ENCODE results near the gene HACD2. TPM values are rescaled to one million over a fixed set of nuclear protein-coding genes. Genes with fewer than 3 reads are reported as not detected.

The HACD2 gene
- polyA plus RNA-seq, 2 donors, result 12.0 to 17.1 TPM

- WGBS, 2 donors, result 18 to 19% methylated on average over 85 to 110 of the region's 110 CpGs
- peak overlapping the region; percentile 62 to 72 for H3K27ac ChIP-seq (ENCODE audit: low read depth in 2 of 2, low read length in 1 of 2)
Measured at GRCh38 chr3:123447749-123448517, 136.9 kb downstream of the HACD2 start.

DNA sequence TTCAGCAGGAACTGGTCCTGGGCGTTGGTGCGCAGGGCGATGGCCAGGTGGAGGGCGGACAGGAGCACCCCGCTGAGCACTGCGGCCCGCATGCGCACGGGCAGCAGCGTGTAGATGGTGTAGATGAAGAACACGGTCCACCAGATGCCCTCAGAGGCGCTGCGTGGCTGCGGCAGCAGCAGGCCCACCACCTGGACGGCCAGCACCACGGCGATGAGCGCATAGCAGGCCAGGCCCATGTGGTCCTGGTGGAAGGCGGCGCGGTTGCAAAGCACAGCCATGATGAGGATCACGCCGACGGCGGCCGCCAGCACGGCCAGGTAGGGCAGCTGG lies 137.5 kb downstream of the HACD2 start:
- 82 to 90% methylated on average over 21 to 27 of the region's 27 CpGs for WGBS, 2 donors
- peak overlapping the region; percentile 34 to 57 for H3K4me3 ChIP-seq (ENCODE audit: low read depth in 1 of 2, low read length in 2 of 2)
- peaks cover 0 to 9% of the 10 kb centered on the region in 2 donors for H3K27me3 ChIP-seq (ENCODE audit: control insufficient read depth in 1 of 2, insufficient read depth in 2 of 2, low read length in 2 of 2)
- H3K27ac ChIP-seq (ENCODE audit: low read depth in 2 of 2, low read length in 1 of 2), result peak overlapping the region; percentile 30 to 58
- H3K9me3 ChIP-seq (ENCODE audit: control insufficient read depth in 2 of 2, insufficient read depth in 1 of 2, low read depth in 1 of 2, low read length in 1 of 2), result no peaks in the 10 kb centered on the region
- no peaks in the 10 kb centered on the region for H3K36me3 ChIP-seq (ENCODE audit: control insufficient read depth in 2 of 2, insufficient read depth in 2 of 2, low read length in 1 of 2)
- peaks cover 0 to 8% of the 10 kb centered on the region in 2 donors for H3K4me1 ChIP-seq (ENCODE audit: control insufficient read depth in 2 of 2, insufficient read depth in 2 of 2, low read length in 1 of 2)

More at GRCh38 chr3:123447749-123448517, 136.9 kb downstream of the HACD2 start:
- H3K4me3 ChIP-seq (ENCODE audit: low read depth in 1 of 2, low read length in 2 of 2), result peak overlapping the region; percentile 57 to 62
- peaks cover 0 to 8% of the 10 kb centered on the region in 2 donors for H3K4me1 ChIP-seq (ENCODE audit: control insufficient read depth in 2 of 2, insufficient read depth in 2 of 2, low read length in 1 of 2)
- peaks cover 0 to 9% of the 10 kb centered on the region in 2 donors for H3K27me3 ChIP-seq (ENCODE audit: control insufficient read depth in 1 of 2, insufficient read depth in 2 of 2, low read length in 2 of 2)
- no peaks in the 10 kb centered on the region for H3K9me3 ChIP-seq (ENCODE audit: control insufficient read depth in 2 of 2, insufficient read depth in 1 of 2, low read depth in 1 of 2, low read length in 1 of 2)
- H3K36me3 ChIP-seq (ENCODE audit: control insufficient read depth in 2 of 2, insufficient read depth in 2 of 2, low read length in 1 of 2), result no peaks in the 10 kb centered on the region

- Histone ChIP-seq H3K4me1 (ENCODE audit: control insufficient read depth in 2 of 2, insufficient read depth in 2 of 2, low read length in 1 of 2) (peaks cover 0 to 8% of the 10 kb centered on the region in 2 donors), H3K9me3 (ENCODE audit: control insufficient read depth in 2 of 2, insufficient read depth in 1 of 2, low read depth in 1 of 2, low read length in 1 of 2) (no peaks in the 10 kb centered on the region), H3K4me3 (ENCODE audit: low read depth in 1 of 2, low read length in 2 of 2) (peak overlapping the region in 1 of 2 donors; percentile 57), H3K36me3 (ENCODE audit: control insufficient read depth in 2 of 2, insufficient read depth in 2 of 2, low read length in 1 of 2) (no peaks in the 10 kb centered on the region), H3K27me3 (ENCODE audit: control insufficient read depth in 1 of 2, insufficient read depth in 2 of 2, low read length in 2 of 2) (peaks cover 0 to 9% of the 10 kb centered on the region in 2 donors), H3K27ac (ENCODE audit: low read depth in 2 of 2, low read length in 1 of 2) (peak overlapping the region; percentile 24 to 56)
- WGBS, 2 donors, result 78 to 88% methylated on average over 6 of the region's 6 CpGs
Measured at GRCh38 chr3:123446610-123447109, 138.2 kb downstream of the HACD2 start.

GRCh38 chr3:123446210-123446609 lies 138.6 kb downstream of the HACD2 start:
- Histone ChIP-seq H3K4me3 (ENCODE audit: low read depth in 1 of 2, low read length in 2 of 2) (peak overlapping the region; percentile 9 to 57), H3K27me3 (ENCODE audit: control insufficient read depth in 1 of 2, insufficient read depth in 2 of 2, low read length in 2 of 2) (peaks cover 0 to 9% of the 10 kb centered on the region in 2 donors), H3K4me1 (ENCODE audit: control insufficient read depth in 2 of 2, insufficient read depth in 2 of 2, low read length in 1 of 2) (peaks cover 0 to 8% of the 10 kb centered on the region in 2 donors), H3K9me3 (ENCODE audit: control insufficient read depth in 2 of 2, insufficient read depth in 1 of 2, low read depth in 1 of 2, low read length in 1 of 2) (no peaks in the 10 kb centered on the region), H3K27ac (ENCODE audit: low read depth in 2 of 2, low read length in 1 of 2) (peak overlapping the region; percentile 24 to 26), H3K36me3 (ENCODE audit: control insufficient read depth in 2 of 2, insufficient read depth in 2 of 2, low read length in 1 of 2) (no peaks in the 10 kb centered on the region)
- WGBS, 2 donors, result 70 to 76% methylated on average over 2 of the region's 2 CpGs

DNA sequence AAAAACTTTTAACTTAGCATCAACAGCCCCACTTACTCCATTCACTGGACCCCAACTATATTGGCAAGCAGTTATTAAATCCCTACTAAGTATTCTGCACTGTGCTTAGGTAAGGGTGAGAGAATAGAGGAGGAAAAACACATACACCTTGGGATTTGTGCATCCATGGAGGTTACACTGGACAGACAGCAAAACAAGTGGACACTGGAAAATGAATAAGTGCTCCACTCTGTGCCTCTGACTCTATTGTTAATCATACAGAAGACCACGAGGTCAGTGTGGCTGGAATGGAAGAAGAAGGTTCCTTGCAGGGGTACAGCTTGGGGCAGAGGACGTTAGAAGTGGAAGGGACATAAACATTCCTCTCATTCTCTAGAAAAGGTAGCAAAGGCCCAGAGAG lies 139.2 kb downstream of the HACD2 start:
- Histone ChIP-seq H3K4me3 (ENCODE audit: low read depth in 1 of 2, low read length in 2 of 2) (no peak overlapping the region), H3K36me3 (ENCODE audit: control insufficient read depth in 2 of 2, insufficient read depth in 2 of 2, low read length in 1 of 2) (no peaks in the 10 kb centered on the region), H3K4me1 (ENCODE audit: control insufficient read depth in 2 of 2, insufficient read depth in 2 of 2, low read length in 1 of 2) (peaks cover 0 to 8% of the 10 kb centered on the region in 2 donors), H3K9me3 (ENCODE audit: control insufficient read depth in 2 of 2, insufficient read depth in 1 of 2, low read depth in 1 of 2, low read length in 1 of 2) (no peaks in the 10 kb centered on the region), H3K27ac (ENCODE audit: low read depth in 2 of 2, low read length in 1 of 2) (peak overlapping the region; percentile 24 to 26), H3K27me3 (ENCODE audit: control insufficient read depth in 1 of 2, insufficient read depth in 2 of 2, low read length in 2 of 2) (peaks cover 0 to 9% of the 10 kb centered on the region in 2 donors)
- 42 to 55% methylated on average over 2 of the region's 2 CpGs for WGBS, 2 donors

DNA sequence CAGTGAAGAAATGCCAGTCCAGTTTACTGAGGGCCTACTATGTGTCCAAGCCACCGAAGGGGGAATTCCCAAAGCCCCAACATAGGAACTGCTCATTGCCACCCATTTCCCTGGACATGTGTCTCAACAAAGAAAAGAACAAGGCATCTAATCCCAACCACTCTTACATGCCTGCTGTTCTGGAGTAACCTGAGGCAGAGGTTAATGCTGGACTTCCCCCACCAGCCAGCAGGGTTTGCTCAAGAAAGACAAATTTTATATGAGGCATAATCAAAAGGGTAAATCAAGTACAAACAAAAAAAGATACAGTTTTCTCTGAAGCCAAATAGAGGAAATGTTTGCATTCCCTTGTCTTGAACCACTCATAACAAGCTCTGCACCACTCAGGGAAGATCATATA lies 140.1 kb downstream of the HACD2 start:
- H3K27ac ChIP-seq (ENCODE audit: low read depth in 2 of 2, low read length in 1 of 2), result peak overlapping the region in 1 of 2 donors; percentile 35
- H3K27me3 ChIP-seq (ENCODE audit: control insufficient read depth in 1 of 2, insufficient read depth in 2 of 2, low read length in 2 of 2), result peaks cover 0 to 4% of the 10 kb centered on the region in 2 donors
- H3K36me3 ChIP-seq (ENCODE audit: control insufficient read depth in 2 of 2, insufficient read depth in 2 of 2, low read length in 1 of 2), result no peaks in the 10 kb centered on the region
- no peak overlapping the region for H3K4me3 ChIP-seq (ENCODE audit: low read depth in 1 of 2, low read length in 2 of 2)
- H3K4me1 ChIP-seq (ENCODE audit: control insufficient read depth in 2 of 2, insufficient read depth in 2 of 2, low read length in 1 of 2), result peaks cover 0 to 7% of the 10 kb centered on the region in 2 donors
- 63 to 76% methylated on average over 1 of the region's 1 CpG for WGBS, 2 donors
- no peaks in the 10 kb centered on the region for H3K9me3 ChIP-seq (ENCODE audit: control insufficient read depth in 2 of 2, insufficient read depth in 1 of 2, low read depth in 1 of 2, low read length in 1 of 2)

DNA sequence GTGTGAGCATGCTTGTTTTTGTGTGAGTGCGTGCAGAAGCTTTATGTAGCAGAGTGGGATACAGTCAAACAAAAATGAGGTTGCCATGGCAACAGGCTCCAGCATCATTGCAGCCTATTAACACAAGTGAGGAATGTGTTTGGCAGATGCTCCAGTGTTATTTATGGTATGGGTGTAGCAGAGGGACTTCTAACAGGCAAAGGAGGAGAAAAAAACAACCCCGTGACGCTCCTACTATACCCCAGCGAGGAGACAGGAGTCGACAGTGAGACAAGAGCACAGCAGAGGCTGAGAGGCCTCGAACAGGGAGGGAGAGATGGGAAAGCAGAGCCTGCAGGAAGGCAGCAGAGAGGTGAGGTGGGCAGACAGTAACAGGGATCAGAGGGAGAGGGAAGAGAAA lies 140.8 kb downstream of the HACD2 start:
- Histone ChIP-seq H3K4me3 (ENCODE audit: low read depth in 1 of 2, low read length in 2 of 2) (no peak overlapping the region), H3K9me3 (ENCODE audit: control insufficient read depth in 2 of 2, insufficient read depth in 1 of 2, low read depth in 1 of 2, low read length in 1 of 2) (no peaks in the 10 kb centered on the region), H3K4me1 (ENCODE audit: control insufficient read depth in 2 of 2, insufficient read depth in 2 of 2, low read length in 1 of 2) (peaks cover 0 to 7% of the 10 kb centered on the region in 2 donors), H3K36me3 (ENCODE audit: control insufficient read depth in 2 of 2, insufficient read depth in 2 of 2, low read length in 1 of 2) (no peaks in the 10 kb centered on the region), H3K27ac (ENCODE audit: low read depth in 2 of 2, low read length in 1 of 2) (peak overlapping the region; percentile 35 to 38), H3K27me3 (ENCODE audit: control insufficient read depth in 1 of 2, insufficient read depth in 2 of 2, low read length in 2 of 2) (no peaks in the 10 kb centered on the region)
- 66 to 68% methylated on average over 6 of the region's 6 CpGs for WGBS, 2 donors

DNA sequence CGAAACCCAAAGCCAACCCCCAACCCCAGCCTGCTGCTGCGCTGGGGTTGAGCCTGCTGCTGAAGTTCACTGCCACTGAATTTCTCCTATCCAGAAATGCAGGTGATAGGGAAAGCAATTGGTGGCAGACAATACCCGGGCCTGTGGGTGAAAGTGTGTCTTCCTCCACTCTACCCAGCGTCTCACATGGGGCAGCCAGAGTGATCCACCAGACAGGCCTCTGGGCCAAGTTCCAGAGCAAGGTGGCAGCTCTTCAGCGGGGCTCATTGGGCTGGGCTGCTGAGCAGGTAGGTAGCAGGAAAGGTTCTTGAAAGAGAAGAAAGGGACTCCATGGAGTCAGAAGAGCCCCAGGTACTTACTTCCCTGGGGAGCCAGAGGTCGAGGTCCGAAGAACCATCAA lies 141.9 kb downstream of the HACD2 start:
- H3K27me3 ChIP-seq (ENCODE audit: control insufficient read depth in 1 of 2, insufficient read depth in 2 of 2, low read length in 2 of 2), result no peaks in the 10 kb centered on the region
- peaks cover 0 to 1% of the 10 kb centered on the region in 2 donors for H3K4me1 ChIP-seq (ENCODE audit: control insufficient read depth in 2 of 2, insufficient read depth in 2 of 2, low read length in 1 of 2)
- H3K27ac ChIP-seq (ENCODE audit: low read depth in 2 of 2, low read length in 1 of 2), result peak overlapping the region in 1 of 2 donors; percentile 52
- no peaks in the 10 kb centered on the region for H3K9me3 ChIP-seq (ENCODE audit: control insufficient read depth in 2 of 2, insufficient read depth in 1 of 2, low read depth in 1 of 2, low read length in 1 of 2)
- H3K36me3 ChIP-seq (ENCODE audit: control insufficient read depth in 2 of 2, insufficient read depth in 2 of 2, low read length in 1 of 2), result no peaks in the 10 kb centered on the region
- H3K4me3 ChIP-seq (ENCODE audit: low read depth in 1 of 2, low read length in 2 of 2), result no peak overlapping the region
- WGBS, 2 donors, result 80 to 85% methylated on average over 7 of the region's 7 CpGs

- Histone ChIP-seq H3K27ac (ENCODE audit: low read depth in 2 of 2, low read length in 1 of 2) (peak overlapping the region in 1 of 2 donors; percentile 40), H3K4me1 (ENCODE audit: control insufficient read depth in 2 of 2, insufficient read depth in 2 of 2, low read length in 1 of 2) (peaks cover 0 to 1% of the 10 kb centered on the region in 2 donors), H3K9me3 (ENCODE audit: control insufficient read depth in 2 of 2, insufficient read depth in 1 of 2, low read depth in 1 of 2, low read length in 1 of 2) (no peaks in the 10 kb centered on the region), H3K4me3 (ENCODE audit: low read depth in 1 of 2, low read length in 2 of 2) (no peak overlapping the region), H3K27me3 (ENCODE audit: control insufficient read depth in 1 of 2, insufficient read depth in 2 of 2, low read length in 2 of 2) (no peaks in the 10 kb centered on the region), H3K36me3 (ENCODE audit: control insufficient read depth in 2 of 2, insufficient read depth in 2 of 2, low read length in 1 of 2) (no peaks in the 10 kb centered on the region)
- 84 to 88% methylated on average over 9 of the region's 9 CpGs for WGBS, 2 donors
Measured at GRCh38 chr3:123442125-123442524, 142.7 kb downstream of the HACD2 start.

Data from esophagus (tissue), 2 donors.